Right renal cortex interstitium (tissue), 3 donors: ENCODE measurements around the gene PYM1. TPM values are rescaled to one million over a fixed set of nuclear protein-coding genes. Genes with fewer than 3 reads are reported as not detected.
A peak's percentile ranks its signal among the peaks of the same experiment; 100 is the strongest.
"Not testable (repeated sequence)": the region's sequence is repeated elsewhere in the genome, so short reads cannot be mapped to it uniquely, and the experiment has no call there.

Experiments
- DNase-seq, 3 donors: peaks; one replicate each; pipeline ENCODE4 v3.0.0-alpha.2; 2013; ENCODE audit warnings: low read depth in 3 of 3, low spot score in 2 of 3
- polyA plus RNA-seq, 3 donors: library from polyadenylated mRNA; unstranded; fragments of 120-200 nt; gene quantifications; one replicate each; pipeline ENCODE4 v1.2.1, GENCODE V29; 2013; ENCODE audit not compliant: insufficient read length in 3 of 3

Gene PYM1
- polyA plus RNA-seq, 3 donors = 35.6 to 37.5 (median 36.3) TPM

DNA sequence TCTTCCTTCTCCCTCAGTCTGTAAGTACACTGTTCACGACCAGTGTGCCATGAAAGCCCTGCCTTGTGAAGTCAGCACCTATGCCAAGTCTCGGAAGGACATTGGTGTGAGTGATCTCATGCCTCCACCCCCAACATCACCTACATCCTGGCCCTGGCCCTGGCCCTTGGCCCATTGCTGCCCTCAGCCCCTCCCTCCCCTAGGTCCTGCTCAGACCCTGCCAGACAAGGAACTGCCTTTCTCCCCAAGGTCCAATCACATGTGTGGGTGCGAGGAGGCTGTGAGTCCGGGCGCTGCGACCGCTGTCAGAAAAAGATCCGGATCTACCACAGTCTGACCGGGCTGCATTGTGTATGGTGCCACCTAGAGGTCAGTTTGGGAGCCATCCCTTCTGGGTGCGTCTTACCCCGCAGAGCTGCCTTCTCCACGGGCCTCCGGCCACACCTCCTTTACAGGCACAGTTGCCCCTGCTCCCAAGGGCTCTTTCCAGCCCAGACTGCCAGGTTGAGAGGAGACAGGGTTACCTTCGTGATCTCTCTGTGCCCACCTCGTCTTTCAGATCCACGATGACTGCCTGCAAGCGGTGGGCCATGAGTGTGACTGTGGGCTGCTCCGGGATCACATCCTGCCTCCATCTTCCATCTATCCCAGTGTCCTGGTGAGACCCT, 12.5 kb upstream of the PYM1 start:
- peak in 2 of 3 donors; percentile 73 to 80 for DNase-seq

DNA sequence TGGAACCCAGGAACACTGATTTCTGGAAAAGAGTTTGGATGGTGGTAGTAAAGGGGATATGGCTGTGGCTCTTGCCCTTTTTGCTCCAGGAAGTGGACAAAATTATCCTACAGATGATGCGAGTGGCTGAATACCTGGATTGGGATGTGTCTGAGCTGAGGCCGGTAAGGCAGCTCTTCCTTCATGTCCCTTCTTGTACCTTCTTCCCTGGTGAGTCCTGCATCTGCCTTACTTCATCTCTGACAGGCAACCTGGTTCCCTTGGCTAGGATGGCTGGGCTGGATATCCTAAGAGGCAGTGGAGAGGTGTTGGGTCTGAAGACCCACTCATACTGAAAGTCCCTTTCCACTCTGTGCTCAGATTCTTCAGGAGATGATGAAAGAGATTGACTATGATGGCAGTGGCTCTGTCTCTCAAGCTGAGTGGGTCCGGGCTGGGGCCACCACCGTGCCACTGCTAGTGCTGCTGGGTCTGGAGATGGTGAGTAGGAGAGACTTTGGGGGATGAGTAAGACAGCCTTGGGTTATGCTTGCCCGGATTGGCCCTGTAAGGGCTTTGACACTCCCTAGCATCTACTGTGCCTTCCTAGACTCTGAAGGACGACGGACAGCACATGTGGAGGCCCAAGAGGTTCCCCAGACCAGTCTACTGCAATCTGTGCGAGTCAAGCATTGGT, 11.3 kb upstream of the PYM1 start:
- DNase-seq = no peak

DNA sequence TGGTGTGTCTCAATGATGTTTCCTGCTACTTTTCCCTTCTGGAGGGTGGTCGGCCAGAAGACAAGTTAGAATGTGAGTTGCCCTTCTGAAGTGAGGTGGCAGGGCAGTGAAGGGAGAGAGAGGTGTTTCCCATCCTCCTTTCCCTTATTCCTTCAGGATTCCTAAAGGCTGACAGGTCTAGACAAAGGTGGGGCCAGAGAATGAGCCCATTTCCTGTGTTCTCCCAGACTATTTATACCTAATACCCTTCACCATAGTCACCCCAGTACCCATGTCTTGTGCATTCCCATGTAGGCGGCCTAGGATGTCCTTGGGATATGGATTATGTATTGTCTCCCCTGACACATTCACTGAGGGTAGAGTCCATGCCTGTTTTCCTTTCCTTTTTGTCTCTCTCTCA, 10.3 kb upstream of the PYM1 start:
- DNase-seq = no peak

DNA sequence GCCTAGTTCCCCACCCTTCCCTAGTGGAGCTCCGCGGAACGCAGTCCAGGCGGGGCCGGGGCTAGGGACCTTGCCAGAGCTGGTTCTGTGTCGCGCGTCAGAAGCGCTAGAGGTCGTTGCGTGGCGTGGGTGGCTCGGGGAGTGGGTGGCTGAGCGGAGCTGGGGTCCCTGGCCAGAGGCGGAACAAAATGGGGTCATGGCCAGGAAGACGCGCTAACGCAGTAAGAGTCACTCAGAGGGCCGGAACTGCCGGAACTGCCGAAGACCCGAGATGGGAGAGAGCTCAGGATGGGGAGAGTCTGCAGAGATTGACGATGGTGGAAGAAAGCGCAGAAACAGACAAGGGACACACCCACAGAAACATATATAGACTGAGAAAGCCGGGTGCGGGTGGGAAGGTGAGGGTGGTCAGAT, 8.1 kb upstream of the PYM1 start:
- DNase-seq = no peak

DNA sequence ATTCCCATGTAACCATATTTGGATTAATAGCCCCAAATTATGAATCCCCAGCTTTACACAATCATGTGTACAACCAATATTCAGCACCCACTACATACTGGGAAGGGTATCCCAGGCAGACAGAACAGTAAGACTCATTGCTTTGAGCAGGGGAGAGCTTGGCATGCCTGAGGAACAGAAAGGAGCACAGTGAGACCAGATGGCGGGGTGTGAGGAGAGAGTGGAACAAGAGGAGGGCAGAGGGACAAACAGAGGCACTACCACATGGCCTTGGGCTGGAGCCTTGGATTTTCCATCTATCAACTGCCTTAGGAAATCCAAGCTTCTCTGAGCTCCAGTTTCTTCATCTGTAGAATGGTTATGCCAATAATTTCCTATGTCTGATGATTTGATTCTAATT, 7.1 kb upstream of the PYM1 start:
- DNase-seq = no peak

DNA sequence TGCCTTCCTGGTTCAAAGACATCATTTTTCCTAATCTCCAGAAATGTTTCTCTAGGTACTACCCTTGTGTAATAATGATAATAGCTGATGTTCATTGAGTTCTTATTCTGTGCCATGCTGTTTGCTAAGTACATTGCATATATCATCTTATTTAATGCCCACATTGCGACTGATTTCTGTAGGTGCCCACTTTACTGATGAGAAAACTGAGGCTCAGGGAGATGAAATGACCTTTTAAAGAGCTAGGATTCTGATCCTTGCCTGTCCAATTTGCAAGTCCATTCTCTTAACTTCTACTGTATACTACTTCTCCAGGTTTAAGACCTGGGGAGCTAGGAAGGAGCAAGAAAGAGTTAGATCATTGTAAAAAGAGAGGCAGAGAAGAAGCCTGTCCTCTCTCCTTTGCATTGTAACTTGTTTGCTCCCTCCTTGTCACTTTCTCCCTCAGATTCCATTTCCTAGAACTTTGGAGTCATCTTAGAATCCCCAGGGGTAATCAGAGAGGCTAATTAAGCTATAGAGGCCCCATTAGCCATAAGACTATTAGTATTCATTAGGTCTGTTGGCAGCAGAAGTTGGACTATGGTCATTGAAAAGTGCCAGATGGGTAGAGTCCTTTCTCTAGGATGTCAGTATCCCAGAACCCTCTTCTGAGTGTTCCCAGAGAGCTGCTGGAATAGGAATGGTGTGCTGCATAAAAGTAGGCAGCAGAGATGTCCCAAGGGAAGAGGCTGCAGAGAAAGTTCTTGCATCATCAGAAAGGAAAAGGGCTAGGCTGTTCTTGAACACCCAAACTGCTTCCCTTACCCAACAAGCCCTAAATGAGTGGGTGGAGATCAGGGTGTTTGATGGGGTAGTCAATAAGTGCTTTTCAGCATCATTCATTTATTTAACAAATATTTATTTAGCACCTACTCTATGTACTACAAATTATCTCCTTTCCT, 6.4 kb upstream of the PYM1 start:
- DNase-seq = no peak

DNA sequence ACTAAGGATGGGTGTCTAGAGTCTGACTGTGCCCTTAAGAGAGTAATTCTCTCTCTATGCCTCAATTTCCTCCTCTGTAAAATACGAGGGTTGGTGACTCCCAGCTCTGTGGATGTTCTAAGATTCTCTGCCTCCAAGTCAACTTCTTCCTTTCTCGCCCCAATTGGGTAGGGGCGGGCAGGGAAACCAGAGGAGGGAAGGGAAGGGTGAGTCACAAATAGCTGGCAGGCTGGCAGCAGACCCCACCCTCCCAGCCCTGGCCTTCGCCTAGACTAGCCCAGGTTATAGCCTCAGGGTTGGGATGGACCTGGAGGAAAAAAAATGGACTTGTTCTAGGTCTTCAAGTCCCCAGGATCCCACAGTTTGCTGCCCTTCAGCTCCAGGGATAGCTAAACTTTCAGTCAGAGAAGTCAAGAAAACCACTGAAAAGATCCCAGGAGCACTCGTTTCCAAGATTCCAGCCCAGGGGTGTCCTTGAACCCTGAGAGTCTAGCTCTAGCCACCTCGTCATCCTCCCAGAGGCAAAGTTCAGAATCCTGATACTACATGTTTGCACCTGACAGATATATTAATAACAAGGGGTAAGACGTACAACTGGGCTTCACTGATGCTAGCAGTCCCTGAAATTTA, 5.6 kb upstream of the PYM1 start:
- no peak for DNase-seq

DNA sequence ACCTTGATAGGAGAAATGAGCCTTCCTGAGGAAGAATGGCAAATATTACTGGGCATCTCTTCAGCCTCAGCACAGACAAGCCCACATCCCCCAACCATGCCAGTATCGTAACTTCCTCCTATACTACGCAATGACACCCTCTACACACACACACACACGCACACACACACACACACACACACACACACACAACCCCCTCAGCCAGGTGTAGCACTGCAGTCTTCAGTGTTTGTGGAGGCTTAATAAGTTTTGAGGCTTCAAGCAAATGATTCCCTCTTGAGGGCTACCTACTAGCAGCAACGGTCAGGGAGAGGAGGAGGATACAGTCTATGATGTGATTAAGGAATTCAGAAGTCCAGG, 4.8 kb upstream of the PYM1 start:
- DNase-seq = no peak

DNA sequence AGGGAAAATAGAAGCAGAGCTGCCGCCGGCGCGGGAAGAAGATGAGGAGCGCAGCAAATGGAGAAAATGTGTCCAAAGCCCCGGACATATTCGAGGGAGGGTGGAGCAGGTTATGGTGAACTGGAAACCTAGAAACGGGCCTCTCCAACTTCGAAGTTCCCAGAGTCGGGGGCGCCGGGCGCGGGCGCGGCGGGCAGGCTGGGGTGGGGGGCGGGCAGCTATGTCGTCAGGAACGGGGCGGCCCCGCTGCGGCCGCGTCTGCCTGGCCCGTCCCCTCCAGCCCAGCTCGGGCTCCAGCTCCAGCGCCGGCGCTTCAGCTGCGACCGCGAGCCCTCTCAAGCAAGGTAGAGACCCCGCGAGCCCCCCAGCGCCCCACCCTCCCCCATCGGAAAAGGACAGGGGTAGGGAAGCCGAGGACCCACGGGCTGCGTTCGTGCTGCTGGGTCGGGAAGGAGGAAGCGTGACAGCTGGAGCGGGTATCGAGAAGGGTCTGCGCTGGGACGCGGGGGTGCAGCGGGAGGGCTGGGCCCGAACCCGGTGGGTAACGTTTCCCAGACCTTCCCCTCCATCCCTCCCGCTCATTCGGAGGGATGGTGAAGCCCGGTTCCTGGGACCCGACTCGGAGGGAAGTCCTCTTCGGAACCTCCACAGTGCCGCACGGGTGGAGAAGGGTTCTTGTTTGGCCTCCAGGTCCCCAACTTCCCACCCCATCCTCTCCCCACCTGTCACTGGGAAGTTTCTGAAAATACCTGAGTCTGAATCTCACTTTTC, 4.3 kb upstream of the PYM1 start:
- no peak for DNase-seq

DNA sequence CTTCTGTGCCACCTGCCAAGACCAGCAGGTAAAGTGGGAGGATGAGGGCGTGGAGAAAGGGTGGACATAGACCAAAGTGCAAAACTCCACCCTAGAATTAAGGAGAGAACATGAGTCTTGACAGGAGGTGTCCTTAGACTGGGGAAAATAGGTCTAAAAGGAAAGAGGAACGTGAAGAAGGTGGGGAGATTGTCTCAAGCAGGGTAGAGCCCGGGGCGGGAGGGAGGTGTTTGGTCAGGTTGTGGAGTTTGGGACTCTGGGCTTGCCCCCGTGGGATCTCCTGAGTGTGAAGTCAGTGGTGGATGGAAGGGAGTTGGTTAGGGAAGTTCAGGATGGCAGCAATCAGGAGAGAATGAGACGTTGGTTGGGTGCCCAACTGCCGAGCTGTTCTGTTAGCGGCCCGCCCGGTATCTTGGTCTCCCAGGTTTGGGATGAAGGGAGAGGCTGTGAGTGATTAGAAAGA, 3.7 kb upstream of the PYM1 start:
- no peak for DNase-seq

DNA sequence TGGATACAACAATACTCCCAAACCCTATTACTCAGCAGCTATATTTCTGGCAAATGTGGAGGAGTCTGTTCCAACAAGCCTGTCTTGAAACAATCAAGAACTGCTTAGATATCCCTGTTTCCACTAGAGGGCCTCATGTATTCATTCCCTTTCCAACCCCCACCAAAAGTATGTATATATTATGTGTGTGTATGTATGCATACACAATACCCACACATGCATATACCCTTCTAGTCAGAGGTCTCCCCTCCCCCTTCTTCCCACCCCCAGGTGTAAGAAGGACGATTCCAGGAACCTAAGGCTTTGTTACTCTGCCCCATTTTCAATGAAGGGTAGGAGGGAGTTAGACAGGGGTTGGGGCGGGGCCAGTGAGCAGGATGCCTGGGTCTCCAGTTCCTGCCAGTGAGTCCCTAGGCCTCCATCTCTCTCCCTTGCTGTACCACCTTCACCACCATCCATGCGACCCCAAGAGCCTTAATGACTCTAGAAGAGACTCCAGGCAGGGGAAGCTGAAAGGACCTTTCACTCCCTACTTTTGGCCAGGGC, 3.1 kb upstream of the PYM1 start, which contains the start of gene DGKA:
TSS of gene DGKA (plus strand) at position 392 of the 546 bp plus-strand sequence. CDS start 5,342 bp downstream, outside the sequence.
- DNase-seq = no peak

DNA sequence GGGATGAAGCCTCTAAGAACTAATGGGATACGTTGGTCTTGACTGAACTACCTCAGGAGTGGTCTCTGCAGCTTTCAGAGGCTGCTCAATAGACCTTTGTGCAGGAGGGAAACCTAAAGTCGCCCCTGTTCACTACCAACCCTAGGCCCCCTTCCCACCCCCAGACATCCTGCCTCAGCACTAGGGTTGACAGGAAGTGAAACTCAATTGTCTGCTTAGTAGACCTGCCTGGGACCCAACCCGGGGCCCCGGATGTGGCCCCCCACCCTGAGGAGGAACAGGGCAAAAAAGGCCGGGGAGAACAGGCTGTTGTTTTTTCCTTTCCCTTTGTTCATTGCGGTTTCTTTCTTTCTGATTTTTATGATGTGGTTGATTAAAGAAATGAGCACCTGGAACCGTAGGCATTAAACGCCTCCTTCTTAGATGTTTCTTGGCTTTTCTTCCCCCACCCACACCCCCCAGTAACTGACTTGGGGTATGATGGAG, 1.7 kb upstream of the PYM1 start:
- DNase-seq = no peak

DNA sequence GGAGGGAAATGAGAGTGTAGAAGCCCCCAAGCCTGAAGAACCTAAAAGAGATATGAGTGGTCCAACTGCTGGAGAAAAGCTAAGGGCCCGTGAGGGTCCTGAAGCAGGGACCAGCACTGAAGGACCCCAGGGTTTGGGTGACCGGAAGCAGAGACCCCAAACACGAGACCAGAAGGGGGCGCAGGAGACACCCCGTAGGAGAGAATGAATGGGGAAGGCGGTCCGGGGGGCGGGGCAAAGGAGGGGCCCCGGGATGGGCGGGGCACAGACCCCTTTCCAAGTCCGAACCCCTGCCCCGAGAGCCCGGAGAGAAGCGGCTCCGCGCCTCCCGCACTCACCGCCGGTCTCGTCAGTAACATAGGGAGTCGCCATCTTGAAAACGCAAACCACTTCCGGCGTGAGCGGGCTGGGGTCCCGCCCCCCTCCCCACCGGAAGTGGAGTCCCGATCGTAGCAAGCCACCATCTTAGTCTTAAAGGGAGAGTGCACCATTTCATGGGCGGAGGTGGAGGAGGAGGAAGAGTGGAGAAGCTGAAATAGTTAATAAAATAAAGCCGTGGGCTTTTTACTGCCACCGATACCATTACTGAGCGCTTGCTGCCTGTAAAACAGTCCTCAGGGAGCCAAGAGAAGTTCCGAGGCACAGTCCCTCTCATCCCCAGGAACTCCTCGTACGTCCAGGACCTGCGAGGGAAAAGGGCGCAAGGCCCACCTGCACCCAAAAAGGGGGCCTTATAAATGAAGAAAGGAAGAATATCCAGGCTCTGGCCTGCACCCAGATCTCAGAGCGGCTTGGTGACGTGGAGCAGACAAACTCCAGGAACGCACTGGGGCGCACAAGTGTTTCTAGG, 731 bp downstream of the PYM1 start:
- peak; percentile 84 to 88 (median 87) for DNase-seq

DNA sequence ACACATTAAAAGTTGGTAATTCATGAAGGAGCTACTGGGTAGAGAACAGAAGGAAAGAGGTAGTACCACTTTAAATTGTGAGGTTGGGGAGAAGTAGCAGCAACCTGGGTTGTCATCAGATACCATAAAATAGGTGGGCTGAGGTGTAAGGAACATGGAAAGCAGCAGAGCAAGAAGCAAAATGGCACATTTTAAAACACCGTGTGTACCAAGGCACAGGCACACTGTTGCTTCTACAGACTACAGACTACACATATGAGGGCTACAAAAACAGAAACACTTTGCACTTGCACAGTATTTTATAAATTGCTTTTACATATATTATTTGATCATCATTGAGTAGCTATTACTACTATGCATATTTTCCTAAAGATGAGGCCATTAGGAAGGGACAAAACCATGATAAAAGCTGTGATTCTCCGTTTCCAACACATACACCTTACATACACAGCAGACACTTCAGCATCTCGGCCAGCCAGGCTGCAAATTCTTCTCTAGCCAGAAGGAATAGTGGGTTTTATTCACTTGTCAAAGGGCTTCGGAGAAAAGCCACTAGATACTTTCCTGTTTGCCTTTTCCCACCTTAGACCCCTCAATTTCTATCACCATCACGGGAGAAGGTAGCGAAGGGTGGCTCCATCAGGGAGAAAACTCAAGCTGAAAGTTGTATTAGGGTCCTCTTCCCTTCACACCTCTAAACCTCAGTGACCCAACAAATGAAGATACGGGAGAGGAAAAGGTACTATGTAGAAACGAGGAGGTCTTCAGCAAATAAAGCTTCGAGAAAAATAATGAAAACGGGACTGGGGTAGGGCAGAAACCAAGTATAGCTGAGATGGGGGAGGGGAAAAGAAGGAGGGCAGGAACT, 1.6 kb downstream of the PYM1 start:
- no peak for DNase-seq

DNA sequence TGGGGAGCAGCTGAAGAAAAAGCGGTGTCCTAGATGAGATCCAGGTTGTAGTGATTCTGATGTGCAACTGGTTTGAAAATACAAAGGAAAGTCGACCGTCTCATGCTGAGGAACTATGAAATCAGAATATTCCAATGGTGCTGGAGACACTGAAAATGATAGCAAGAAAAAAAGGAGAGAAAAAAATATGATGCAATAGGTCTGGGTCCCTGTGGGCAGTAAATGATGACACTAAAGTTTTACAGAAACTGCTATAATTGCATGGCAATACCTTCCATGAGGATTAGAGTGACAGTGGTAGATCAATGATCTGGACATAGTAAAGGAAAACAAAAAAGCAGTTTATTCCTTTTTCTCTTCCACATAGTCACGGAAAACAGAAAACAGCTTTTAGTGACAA, 2.3 kb downstream of the PYM1 start:
- no peak for DNase-seq

DNA sequence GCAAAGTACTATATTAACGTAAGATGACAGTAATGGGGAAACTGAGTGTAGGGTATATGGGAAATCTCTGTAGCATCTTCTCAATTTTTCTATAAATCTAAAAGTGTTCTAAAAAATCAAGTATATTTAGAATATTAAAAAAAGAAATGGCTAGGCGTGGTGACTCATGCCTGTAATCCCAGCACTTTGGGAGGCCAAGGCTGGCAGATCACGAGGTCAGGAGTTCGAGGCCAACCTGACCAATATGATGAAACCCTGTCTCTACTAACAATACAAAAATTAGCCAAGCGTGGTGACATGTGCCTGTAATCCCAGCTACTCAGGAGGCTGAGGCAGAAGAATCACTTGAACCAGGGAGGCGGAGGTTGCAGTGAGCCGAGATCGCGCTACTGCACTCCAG, 4.0 kb downstream of the PYM1 start:
- DNase-seq = not testable (repeated sequence)

DNA sequence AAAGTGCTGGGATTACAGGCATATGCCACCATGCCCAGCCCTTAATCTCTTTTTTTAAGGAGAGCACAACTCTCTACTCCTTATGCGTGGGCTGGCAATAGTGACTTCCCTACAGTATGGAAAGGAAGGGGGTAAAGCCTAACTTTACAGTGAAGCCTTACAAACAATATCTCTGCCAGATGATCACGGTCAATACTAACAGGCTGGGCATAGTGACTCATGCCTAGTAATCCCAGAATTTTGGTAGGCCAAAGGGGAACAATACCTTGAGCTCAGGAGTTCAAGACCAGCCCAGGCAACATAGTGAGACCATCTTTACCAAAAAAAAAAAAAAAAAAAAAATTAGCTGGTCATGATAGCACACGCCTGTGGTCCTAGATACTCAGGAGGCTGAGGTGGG, 5.6 kb downstream of the PYM1 start:
- no peak for DNase-seq

DNA sequence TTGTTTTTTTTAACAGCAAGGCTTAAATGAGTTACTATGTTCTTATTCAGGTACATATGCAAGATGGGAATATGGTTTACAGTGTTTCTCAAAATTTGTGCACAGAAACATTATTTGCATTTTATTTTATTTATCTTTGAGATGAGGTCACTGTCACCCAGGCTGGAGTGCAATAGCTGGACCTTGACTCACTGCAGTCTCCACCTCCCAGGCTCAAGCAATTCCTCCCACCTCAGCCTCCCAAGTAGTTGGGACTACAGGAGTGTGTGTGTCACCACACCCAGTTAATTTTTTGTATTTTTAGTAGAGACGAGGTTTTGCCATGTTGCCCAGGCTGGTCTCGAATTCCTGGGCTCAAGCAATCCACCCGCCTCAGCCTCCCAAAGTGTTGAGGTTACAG, 8.7 kb downstream of the PYM1 start:
- DNase-seq = not testable (repeated sequence)
